H9 (cell line): ENCODE results near the gene TNIK. TPM values are rescaled to one million over a fixed set of nuclear protein-coding genes. Genes with fewer than 3 reads are reported as not detected.

ENCODE experiments used
- DNase-seq: peaks from one replicate; pipeline ENCODE4 v3.0.0-alpha.2; 2017
- H2AFZ ChIP-seq: one replicate; pipeline ENCODE4 v1.6.1; 2013; ENCODE audit warnings: mild to moderate bottlenecking, low read length, control low read depth, moderate library complexity
- H2AK5ac ChIP-seq: 2 replicates; pipeline ENCODE4 v1.6.1; 2013; ENCODE audit warnings: low read length, control low read depth, mixed read lengths; ENCODE audit not compliant: insufficient read length
- H2BK120ac ChIP-seq: one replicate; pipeline ENCODE4 v1.6.1; 2013; ENCODE audit warnings: low read depth, mild to moderate bottlenecking, low read length, control low read depth, inconsistent platforms; ENCODE audit not compliant: poor library complexity, severe bottlenecking
- H2BK12ac ChIP-seq: 2 replicates; pipeline ENCODE4 v1.6.1; 2013; ENCODE audit warnings: low read length, control low read depth, mixed read lengths, low read depth; ENCODE audit not compliant: insufficient read length
- H2BK15ac ChIP-seq: 2 replicates; pipeline ENCODE4 v1.6.1; 2013; ENCODE audit warnings: low read depth, low read length, control low read depth
- H2BK20ac ChIP-seq: one replicate; pipeline ENCODE4 v1.6.1; 2013; ENCODE audit warnings: low read depth, mild to moderate bottlenecking, low read length, control low read depth, inconsistent platforms; ENCODE audit not compliant: poor library complexity, severe bottlenecking
- H2BK5ac ChIP-seq: 2 replicates; pipeline ENCODE4 v1.6.1; 2013; ENCODE audit warnings: low read length, control low read depth, mixed read lengths; ENCODE audit not compliant: insufficient read length
- H3K14ac ChIP-seq: 2 replicates; pipeline ENCODE4 v1.6.1; 2013; ENCODE audit warnings: low read length, control low read depth; ENCODE audit not compliant: insufficient read depth
- H3K18ac ChIP-seq: 2 replicates; pipeline ENCODE4 v1.6.1; 2013; ENCODE audit warnings: low read depth, mild to moderate bottlenecking, mixed read lengths, low read length, control low read depth; ENCODE audit not compliant: insufficient read length
- H3K23ac ChIP-seq: 2 replicates; pipeline ENCODE4 v1.6.1; 2013; ENCODE audit warnings: low read length, control low read depth, mixed read lengths, low read depth; ENCODE audit not compliant: insufficient read length
- H3K23me2 ChIP-seq: 2 replicates; pipeline ENCODE4 v1.6.1; 2013; ENCODE audit warnings: low read depth, mild to moderate bottlenecking, mixed read lengths, low read length, control low read depth; ENCODE audit not compliant: insufficient read length, poor library complexity, severe bottlenecking
- H3K27ac ChIP-seq: 2 replicates; pipeline ENCODE4 v1.5.1; 2013; ENCODE audit warnings: low read length, control low read depth, mixed read lengths, low read depth; ENCODE audit not compliant: insufficient read length
- H3K27me3 ChIP-seq: 2 replicates; pipeline ENCODE4 v1.6.1; 2013; ENCODE audit warnings: low read length, control low read depth, inconsistent platforms; ENCODE audit not compliant: insufficient read depth
- H3K4ac ChIP-seq: 2 replicates; pipeline ENCODE4 v1.6.1; 2013; ENCODE audit warnings: low read depth, mild to moderate bottlenecking, control low read depth, inconsistent platforms, low read length, moderate library complexity
- H3K4me1 ChIP-seq: 2 replicates; pipeline ENCODE4 v1.6.1; 2013; ENCODE audit warnings: low read length, control low read depth, inconsistent platforms; ENCODE audit not compliant: insufficient read depth
- H3K4me2 ChIP-seq: 2 replicates; pipeline ENCODE4 v1.6.1; 2013; ENCODE audit warnings: low read length, control low read depth, mixed read lengths; ENCODE audit not compliant: insufficient read length, insufficient read depth
- H3K56ac ChIP-seq: 2 replicates; pipeline ENCODE4 v1.6.1; 2013; ENCODE audit warnings: low read depth, mild to moderate bottlenecking, mixed read lengths, low read length, control low read depth; ENCODE audit not compliant: insufficient read length
- H3K79me1 ChIP-seq: 2 replicates; pipeline ENCODE4 v1.6.1; 2013; ENCODE audit warnings: low read depth, mild to moderate bottlenecking, moderate library complexity, low read length, control low read depth, inconsistent platforms; ENCODE audit not compliant: insufficient read depth, poor library complexity, severe bottlenecking
- H3K79me2 ChIP-seq: 2 replicates; pipeline ENCODE4 v1.6.1; 2013; ENCODE audit warnings: low read length, control low read depth, inconsistent platforms; ENCODE audit not compliant: insufficient read depth
- H3K9ac ChIP-seq: 2 replicates; pipeline ENCODE4 v1.6.1; 2013; ENCODE audit warnings: low read length, control low read depth, mixed read lengths; ENCODE audit not compliant: insufficient read length; ENCODE audit errors: extremely low read depth
- H3K9me3 ChIP-seq: one replicate; pipeline ENCODE4 v1.6.1; 2013; ENCODE audit warnings: low read depth, low read length, inconsistent platforms; ENCODE audit not compliant: control insufficient read depth
- H3T11ph ChIP-seq: one replicate; pipeline ENCODE4 v1.6.1; 2013; ENCODE audit warnings: mild to moderate bottlenecking, low read length, control low read depth, inconsistent platforms
- H4K20me1 ChIP-seq: one replicate; pipeline ENCODE4 v1.6.1; 2013; ENCODE audit not compliant: control insufficient read depth, insufficient read length, insufficient read depth
- H4K5ac ChIP-seq: 2 replicates; pipeline ENCODE4 v1.6.1; 2013; ENCODE audit warnings: low read depth, mild to moderate bottlenecking, mixed read lengths, low read length, control low read depth; ENCODE audit not compliant: insufficient read length
- H4K8ac ChIP-seq: replicated peaks from 2 replicates; pipeline ENCODE4 v1.6.1; 2013; ENCODE audit warnings: low read length, control low read depth, mixed read lengths, low read depth; ENCODE audit not compliant: insufficient read length
- H4K91ac ChIP-seq: 2 replicates; pipeline ENCODE4 v1.6.1; 2013; ENCODE audit warnings: low read depth, mild to moderate bottlenecking, moderate library complexity, mixed read lengths, low read length, control low read depth; ENCODE audit not compliant: insufficient read length
- H3K27ac Mint-ChIP-seq, 3 experiments: 2 replicates in 2 of 3; 3 replicates in 1 of 3; pipeline ENCODE4 v1.8.0; 2020 to 2021; ENCODE audit warnings: mixed read lengths in 3 of 3, mild to moderate bottlenecking in 1 of 3, moderate library complexity in 1 of 3
- H3K27me3 Mint-ChIP-seq: 2 replicates; pipeline ENCODE4 v1.8.0; 2021; ENCODE audit warnings: low read depth, mild to moderate bottlenecking, moderate library complexity, mixed read lengths
- H3K36me3 Mint-ChIP-seq, 3 experiments: 2 replicates in 2 of 3; 3 replicates in 1 of 3; pipeline ENCODE4 v1.8.0; 2020 to 2021; ENCODE audit warnings: low read depth in 3 of 3, mixed read lengths in 3 of 3; ENCODE audit not compliant: insufficient read depth in 1 of 3
- H3K4me1 Mint-ChIP-seq, 2 experiments: 2 replicates each; pipeline ENCODE4 v1.8.0; 2020; ENCODE audit warnings: mixed read lengths in 2 of 2
- H3K4me3 Mint-ChIP-seq, 2 experiments: 2 replicates in 1 of 2; 3 replicates in 1 of 2; pipeline ENCODE4 v1.8.0; 2020 to 2021; ENCODE audit warnings: mild to moderate bottlenecking in 2 of 2, mixed read lengths in 2 of 2, moderate library complexity in 1 of 2
- H3K9me3 Mint-ChIP-seq, 2 experiments: 2 replicates in 1 of 2; 3 replicates in 1 of 2; pipeline ENCODE4 v1.8.0; 2020; ENCODE audit warnings: mild to moderate bottlenecking in 2 of 2, mixed read lengths in 2 of 2, moderate library complexity in 1 of 2
- CTCF ChIP-seq: fragments of 200-600 bp; sonication (generic); conservative IDR thresholded peaks from 3 replicates; pipeline ENCODE4 v1.8.0; 2021; ENCODE audit warnings: antibody characterized with exemption, mild to moderate bottlenecking
- WGBS: extraction: QIAGEN DNeasy Blood & Tissue Kit; methylation state at CpG from one replicate; pipeline ENCODE4 v1.1.7; 2013; ENCODE audit warnings: missing lambda C conversion rate, low lambda C conversion rate, mixed read lengths; ENCODE audit not compliant: insufficient read length; ENCODE audit errors: extremely low coverage; 5-methylcytosine and 5-hydroxymethylcytosine counted together
- total RNA-seq: library from RNA; stranded (reverse); gene quantifications from 2 replicates; pipeline ENCODE4 v1.2.1, GENCODE V29; 2021

Gene TNIK
- total RNA-seq, 1 experiment from 2014 or later: 15.9 TPM

- H4K91ac ChIP-seq: no peak overlapping the region
- no peak overlapping the region for H2BK5ac ChIP-seq
- H4K8ac ChIP-seq: no peak overlapping the region
- no peak overlapping the region for H3K18ac ChIP-seq
- H3K4me1 ChIP-seq: peaks cover 12% of the 10 kb centered on the region
- H3K56ac ChIP-seq: no peak overlapping the region
- no peak overlapping the region for H3K27ac ChIP-seq
- H3T11ph ChIP-seq: no peak overlapping the region
- H2AK5ac ChIP-seq: no peak overlapping the region
- no peak overlapping the region for H3K14ac ChIP-seq
- H3K4ac ChIP-seq: no peak overlapping the region
- no peak overlapping the region for H2BK120ac ChIP-seq
- no peaks in the 10 kb centered on the region for H3K27me3 Mint-ChIP-seq
- no peaks in the 10 kb centered on the region; a peak in 1 of 5 replicates for H3K9me3 Mint-ChIP-seq
- no peaks in the 10 kb centered on the region for H3K23me2 ChIP-seq
- no peak overlapping the region for H3K27ac Mint-ChIP-seq
- no peaks in the 10 kb centered on the region for H3K79me1 ChIP-seq
- no peak for TF ChIP-seq CTCF
- peaks cover 26 to 35% of the 10 kb centered on the region in 2 experiments for H3K4me1 Mint-ChIP-seq
- H2BK15ac ChIP-seq: no peak overlapping the region
- no peak overlapping the region for H4K5ac ChIP-seq
- peaks cover 0 to 5% (median 4%) of the 10 kb centered on the region in 3 experiments; a peak in 3 of 7 replicates for H3K36me3 Mint-ChIP-seq
- no peaks in the 10 kb centered on the region; the same call in 1 of the 2 replicates for H3K79me2 ChIP-seq
- H2BK20ac ChIP-seq: no peak overlapping the region
- no peak for DNase-seq
- no peak overlapping the region for H3K23ac ChIP-seq
- no peaks in the 10 kb centered on the region for H3K9me3 ChIP-seq
- 100% methylated on average over 2 of the region's 2 CpGs for WGBS
- no peak overlapping the region for H3K4me2 ChIP-seq
- no peaks in the 10 kb centered on the region for H4K20me1 ChIP-seq
- no peak overlapping the region for H3K4me3 Mint-ChIP-seq
- no peak overlapping the region for H2AFZ ChIP-seq
- H3K9ac ChIP-seq: no peak overlapping the region
- no peaks in the 10 kb centered on the region for H3K27me3 ChIP-seq
- no peak overlapping the region for H2BK12ac ChIP-seq
Observed at GRCh38 chr3:171270541-171270940, 189.7 kb downstream of the TNIK start.
